ENCODE data around the gene ISL2. TPM values are rescaled to one million over a fixed set of nuclear protein-coding genes. Genes with fewer than 3 reads are reported as not detected.
"Not testable (repeated sequence)": the region's sequence is repeated elsewhere in the genome, so short reads cannot be mapped to it uniquely, and the experiment has no call there.

The ISL2 gene
- total RNA-seq, 2 experiments from 2014 or later: 6.2 to 11.8 TPM

DNA sequence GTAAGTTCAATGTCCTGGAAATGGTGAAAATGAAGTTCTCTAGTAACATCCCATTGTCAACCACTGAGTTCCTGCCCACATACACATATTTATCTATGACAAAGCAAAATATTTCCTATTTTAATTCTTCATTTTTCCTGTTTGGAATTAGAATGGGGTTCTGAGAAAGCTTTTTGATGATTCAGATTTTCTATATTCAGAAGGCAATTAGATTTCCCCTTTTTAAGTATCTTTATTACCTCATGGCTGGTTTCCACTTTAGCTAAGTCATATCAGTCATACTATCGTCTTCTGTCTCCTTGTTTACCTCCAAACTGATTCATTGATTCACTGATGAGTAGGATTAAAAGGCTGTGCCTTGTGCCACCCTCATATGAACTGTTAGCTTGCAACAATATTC is 43.2 kb upstream of the ISL2 start:
- ChIA-PET POLR2A (interaction anchor here (0.6 to 1.3 kb wide), 4 partner anchors 13 to 368 kb away, joined by 3 to 5 read pairs (median 4); partner anchors contain the start of gene ISL2), CTCF (ENCODE audit: unreplicated experiment) (no interaction called here)
- DNase-seq (ENCODE audit: low spot score): no peak
- H3K27ac ChIP-seq (ENCODE audit: low read depth, low read length, poor library complexity, severe bottlenecking): no peak overlapping the region
- TF ChIP-seq, protein P1, sequence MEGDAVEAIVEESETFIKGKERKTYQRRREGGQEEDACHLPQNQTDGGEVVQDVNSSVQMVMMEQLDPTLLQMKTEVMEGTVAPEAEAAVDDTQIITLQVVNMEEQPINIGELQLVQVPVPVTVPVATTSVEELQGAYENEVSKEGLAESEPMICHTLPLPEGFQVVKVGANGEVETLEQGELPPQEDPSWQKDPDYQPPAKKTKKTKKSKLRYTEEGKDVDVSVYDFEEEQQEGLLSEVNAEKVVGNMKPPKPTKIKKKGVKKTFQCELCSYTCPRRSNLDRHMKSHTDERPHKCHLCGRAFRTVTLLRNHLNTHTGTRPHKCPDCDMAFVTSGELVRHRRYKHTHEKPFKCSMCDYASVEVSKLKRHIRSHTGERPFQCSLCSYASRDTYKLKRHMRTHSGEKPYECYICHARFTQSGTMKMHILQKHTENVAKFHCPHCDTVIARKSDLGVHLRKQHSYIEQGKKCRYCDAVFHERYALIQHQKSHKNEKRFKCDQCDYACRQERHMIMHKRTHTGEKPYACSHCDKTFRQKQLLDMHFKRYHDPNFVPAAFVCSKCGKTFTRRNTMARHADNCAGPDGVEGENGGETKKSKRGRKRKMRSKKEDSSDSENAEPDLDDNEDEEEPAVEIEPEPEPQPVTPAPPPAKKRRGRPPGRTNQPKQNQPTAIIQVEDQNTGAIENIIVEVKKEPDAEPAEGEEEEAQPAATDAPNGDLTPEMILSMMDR (conservative IDR thresholded peaks at IDR 0.05; ENCODE audit: low read length): no peak
- TF ChIP-seq EZH2phosphoT487 (IDR thresholded peaks at IDR 0.05; ENCODE audit: borderline replicate concordance, low read depth, low read length): no peak
- H2AFZ ChIP-seq (ENCODE audit: low read length): no peak overlapping the region
- no peaks in the 10 kb centered on the region for H3K9me3 ChIP-seq (ENCODE audit: low read length)
- H3K9me2 ChIP-seq (ENCODE audit: insufficient read depth, low read length): no peaks in the 10 kb centered on the region
- intact Hi-C loops (cut with micrococcal nuclease; ENCODE audit: unreplicated experiment): no loop called here
- H3K4me3 ChIP-seq (ENCODE audit: low read depth, low read length, poor library complexity, severe bottlenecking): no peak overlapping the region
- peaks cover 8% of the 10 kb centered on the region; the same call in 1 of the 2 replicates for H4K20me1 ChIP-seq (ENCODE audit: insufficient read depth, low read length)
- no peak overlapping the region for H3K4me2 ChIP-seq (ENCODE audit: low read length)
- BruUV-seq (replicated peaks): no TSS peak
- H3K4me1 ChIP-seq (ENCODE audit: insufficient read depth, low read length, poor library complexity, severe bottlenecking): no peaks in the 10 kb centered on the region
- peaks cover 46% of the 10 kb centered on the region; the same call in 1 of the 2 replicates for H3K79me2 ChIP-seq (ENCODE audit: insufficient read depth, low read depth, low read length)
- H3K36me3 ChIP-seq (ENCODE audit: insufficient read depth, low read length): peaks cover 26% of the 10 kb centered on the region

DNA sequence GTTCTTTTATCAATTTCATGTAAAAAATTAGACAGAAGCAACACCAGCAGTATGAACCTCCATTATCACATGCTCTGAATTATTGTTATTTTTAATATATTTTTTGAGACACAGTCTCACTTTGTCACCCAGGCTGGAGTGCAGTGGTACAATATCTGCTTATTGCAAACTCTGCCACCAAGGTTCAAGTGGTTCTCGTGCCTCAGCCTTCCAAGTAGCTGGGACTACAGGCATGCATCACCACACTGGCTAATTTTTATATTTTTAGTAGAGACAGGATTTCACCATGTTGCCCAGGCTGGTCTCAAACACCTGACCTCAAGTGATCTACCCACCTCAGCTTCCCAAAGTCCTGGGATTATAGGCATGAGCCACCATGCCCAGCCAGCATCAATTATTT is 42.1 kb upstream of the ISL2 start:
- intact Hi-C loops (cut with micrococcal nuclease; ENCODE audit: unreplicated experiment); DNase-seq (ENCODE audit: low spot score); H3K4me3 ChIP-seq (ENCODE audit: low read depth, low read length, poor library complexity, severe bottlenecking); H3K27ac ChIP-seq (ENCODE audit: low read depth, low read length, poor library complexity, severe bottlenecking); BruUV-seq (replicated peaks); H3K4me2 ChIP-seq (ENCODE audit: low read length); H2AFZ ChIP-seq (ENCODE audit: low read length); H3K9me3 ChIP-seq (ENCODE audit: low read length); H3K9me2 ChIP-seq (ENCODE audit: insufficient read depth, low read length); H4K20me1 ChIP-seq (ENCODE audit: insufficient read depth, low read length); H3K4me1 ChIP-seq (ENCODE audit: insufficient read depth, low read length, poor library complexity, severe bottlenecking): not testable (repeated sequence)
- H3K36me3 ChIP-seq (ENCODE audit: insufficient read depth, low read length): peaks cover 23% of the 10 kb centered on the region
- ChIA-PET CTCF (ENCODE audit: unreplicated experiment) (interaction anchor here (0.6 kb wide), 1 partner anchor 362 kb away, joined by 3 read pairs; no protein-coding TSS in a partner anchor), POLR2A (interaction anchor here (0.6 to 1.5 kb wide), 3 partner anchors 8 to 547 kb away, joined by 3 to 4 read pairs (median 3); no protein-coding TSS in a partner anchor)
- peaks cover 52% of the 10 kb centered on the region; the same call in 1 of the 2 replicates for H3K79me2 ChIP-seq (ENCODE audit: insufficient read depth, low read depth, low read length)

DNA sequence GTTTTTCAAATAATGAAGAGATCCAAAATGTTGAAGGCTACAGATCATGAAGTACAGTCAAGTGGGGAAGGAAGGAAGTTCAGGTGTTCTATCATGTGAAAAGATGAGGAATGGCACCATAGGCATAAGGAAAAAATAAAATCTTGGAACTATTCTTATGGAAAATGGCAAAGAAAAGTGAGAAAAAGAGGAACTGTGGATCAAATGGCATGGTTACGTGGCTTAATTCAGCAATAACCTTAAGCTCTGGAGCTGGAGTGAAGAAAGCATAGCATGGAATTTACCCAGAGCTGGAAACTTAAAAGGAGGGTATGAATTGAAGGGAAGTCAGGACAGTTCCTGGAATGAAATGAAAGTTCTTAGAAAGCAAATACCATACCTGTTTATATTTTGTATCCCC is 39.7 kb upstream of the ISL2 start:
- CTCF ChIA-PET (ENCODE audit: unreplicated experiment): no interaction called here
- intact Hi-C loops (cut with micrococcal nuclease; ENCODE audit: unreplicated experiment): no loop called here
- POLR2A ChIA-PET: no interaction called here

DNA sequence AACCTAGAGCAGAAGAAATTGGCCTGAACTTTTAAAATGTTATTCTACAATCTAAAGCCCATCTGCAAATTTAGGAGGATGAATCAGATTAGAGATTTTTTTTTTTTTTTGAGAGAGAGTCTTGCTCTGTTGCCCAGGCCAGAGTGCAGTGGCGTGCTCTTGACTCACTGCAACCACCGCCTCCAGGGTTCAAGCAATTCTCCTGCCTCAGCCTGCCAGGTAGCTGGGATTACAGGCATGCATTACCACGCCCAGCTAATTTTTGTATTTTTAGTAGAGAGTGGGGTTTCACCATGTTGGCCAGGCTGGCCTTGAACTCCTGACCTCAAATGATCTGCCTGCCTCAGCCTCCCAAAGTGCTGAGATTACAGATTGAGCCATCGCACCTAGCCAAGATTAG is 38.6 kb upstream of the ISL2 start:
- CTCF ChIA-PET (ENCODE audit: unreplicated experiment); H2AFZ ChIP-seq (ENCODE audit: low read length); H3K9me3 ChIP-seq (ENCODE audit: low read length); H3K27ac ChIP-seq (ENCODE audit: low read depth, low read length, poor library complexity, severe bottlenecking); H3K9me2 ChIP-seq (ENCODE audit: insufficient read depth, low read length); H4K20me1 ChIP-seq (ENCODE audit: insufficient read depth, low read length); POLR2A ChIA-PET; H3K4me1 ChIP-seq (ENCODE audit: insufficient read depth, low read length, poor library complexity, severe bottlenecking); H3K4me3 ChIP-seq (ENCODE audit: low read depth, low read length, poor library complexity, severe bottlenecking); H3K4me2 ChIP-seq (ENCODE audit: low read length); DNase-seq (ENCODE audit: low spot score); intact Hi-C loops (cut with micrococcal nuclease; ENCODE audit: unreplicated experiment); BruUV-seq (replicated peaks); H3K36me3 ChIP-seq (ENCODE audit: insufficient read depth, low read length): not testable (repeated sequence)
- peaks cover 85% of the 10 kb centered on the region; the same call in 1 of the 2 replicates for H3K79me2 ChIP-seq (ENCODE audit: insufficient read depth, low read depth, low read length)

More for the DNA sequence above, 39.7 kb upstream of the ISL2 start:
- H3K4me2 ChIP-seq (ENCODE audit: low read length): no peak overlapping the region
- peaks cover 7% of the 10 kb centered on the region for H3K36me3 ChIP-seq (ENCODE audit: insufficient read depth, low read length)
- TF ChIP-seq, protein P1 (conservative IDR thresholded peaks at IDR 0.05; ENCODE audit: low read length): no peak
- no peak for TF ChIP-seq EZH2phosphoT487 (IDR thresholded peaks at IDR 0.05; ENCODE audit: borderline replicate concordance, low read depth, low read length)
- H4K20me1 ChIP-seq (ENCODE audit: insufficient read depth, low read length): peaks cover 8% of the 10 kb centered on the region; the same call in 1 of the 2 replicates
- no peaks in the 10 kb centered on the region for H3K9me2 ChIP-seq (ENCODE audit: insufficient read depth, low read length)
- H3K79me2 ChIP-seq (ENCODE audit: insufficient read depth, low read depth, low read length): peaks cover 75% of the 10 kb centered on the region; the same call in 1 of the 2 replicates
- H3K27ac ChIP-seq (ENCODE audit: low read depth, low read length, poor library complexity, severe bottlenecking): no peak overlapping the region
- DNase-seq (ENCODE audit: low spot score): no peak
- no peak overlapping the region for H2AFZ ChIP-seq (ENCODE audit: low read length)
- no peaks in the 10 kb centered on the region for H3K9me3 ChIP-seq (ENCODE audit: low read length)
- no TSS peak for BruUV-seq (replicated peaks)
- H3K4me1 ChIP-seq (ENCODE audit: insufficient read depth, low read length, poor library complexity, severe bottlenecking): no peaks in the 10 kb centered on the region
- no peak overlapping the region for H3K4me3 ChIP-seq (ENCODE audit: low read depth, low read length, poor library complexity, severe bottlenecking)

All from OCI-LY7 (cell line).